A673 (cell line): ENCODE measurements around the gene SFMBT2.

Experiments
- EZH2 ChIP-seq: fragments of 200-600 bp; sonication (generic); IDR thresholded peaks from 2 replicates; pipeline ENCODE4 v1.6.1; 2017; ENCODE audit warnings: borderline replicate concordance, low read depth, mild to moderate bottlenecking, mixed read lengths, antibody characterized with exemption, low read length; ENCODE audit not compliant: poor library complexity, severe bottlenecking
- TF ChIP-seq, protein P1 (sequence below): fragments of 300-800, 200-600 bp; sonication (generic); conservative IDR thresholded peaks from 2 replicates; pipeline ENCODE4 v1.5.1; 2017; ENCODE audit warnings: low read depth, mild to moderate bottlenecking, antibody characterized with exemption, low read length, moderate library complexity, mixed read lengths

DNA sequence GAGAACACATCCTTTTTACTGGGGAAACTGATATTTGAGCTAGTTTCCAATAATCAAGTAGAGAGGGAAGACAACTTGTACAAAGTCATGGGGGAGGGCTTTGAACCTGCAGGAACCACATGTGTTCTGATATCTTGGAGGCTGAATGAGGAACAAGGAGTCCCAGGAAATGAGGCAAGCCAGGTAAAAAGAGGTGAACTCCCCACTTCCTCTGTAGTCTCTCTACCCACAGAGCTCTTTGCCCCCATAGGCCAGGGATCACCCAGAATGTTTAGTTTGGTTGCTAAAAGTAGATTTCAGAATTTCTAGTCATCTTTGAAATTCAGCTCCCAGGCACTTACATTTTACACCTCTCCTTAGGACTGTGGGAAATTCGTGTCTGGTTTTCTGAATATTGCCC lies 276.4 kb downstream of the SFMBT2 start:
- TF ChIP-seq, protein P1, sequence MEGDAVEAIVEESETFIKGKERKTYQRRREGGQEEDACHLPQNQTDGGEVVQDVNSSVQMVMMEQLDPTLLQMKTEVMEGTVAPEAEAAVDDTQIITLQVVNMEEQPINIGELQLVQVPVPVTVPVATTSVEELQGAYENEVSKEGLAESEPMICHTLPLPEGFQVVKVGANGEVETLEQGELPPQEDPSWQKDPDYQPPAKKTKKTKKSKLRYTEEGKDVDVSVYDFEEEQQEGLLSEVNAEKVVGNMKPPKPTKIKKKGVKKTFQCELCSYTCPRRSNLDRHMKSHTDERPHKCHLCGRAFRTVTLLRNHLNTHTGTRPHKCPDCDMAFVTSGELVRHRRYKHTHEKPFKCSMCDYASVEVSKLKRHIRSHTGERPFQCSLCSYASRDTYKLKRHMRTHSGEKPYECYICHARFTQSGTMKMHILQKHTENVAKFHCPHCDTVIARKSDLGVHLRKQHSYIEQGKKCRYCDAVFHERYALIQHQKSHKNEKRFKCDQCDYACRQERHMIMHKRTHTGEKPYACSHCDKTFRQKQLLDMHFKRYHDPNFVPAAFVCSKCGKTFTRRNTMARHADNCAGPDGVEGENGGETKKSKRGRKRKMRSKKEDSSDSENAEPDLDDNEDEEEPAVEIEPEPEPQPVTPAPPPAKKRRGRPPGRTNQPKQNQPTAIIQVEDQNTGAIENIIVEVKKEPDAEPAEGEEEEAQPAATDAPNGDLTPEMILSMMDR = no peak
- TF ChIP-seq EZH2 = no peak
